HG03521 (cell line): Measurements from ENCODE around the gene FASTK.

Experiments used
- ATAC-seq: cut with Tn5 transposase; IDR thresholded peaks from one replicate; pipeline ENCODE4 v1.9.1; 2021; ENCODE audit warnings: mild to moderate bottlenecking, moderate library complexity; ENCODE audit not compliant: unreplicated experiment

FASTK gene

DNA sequence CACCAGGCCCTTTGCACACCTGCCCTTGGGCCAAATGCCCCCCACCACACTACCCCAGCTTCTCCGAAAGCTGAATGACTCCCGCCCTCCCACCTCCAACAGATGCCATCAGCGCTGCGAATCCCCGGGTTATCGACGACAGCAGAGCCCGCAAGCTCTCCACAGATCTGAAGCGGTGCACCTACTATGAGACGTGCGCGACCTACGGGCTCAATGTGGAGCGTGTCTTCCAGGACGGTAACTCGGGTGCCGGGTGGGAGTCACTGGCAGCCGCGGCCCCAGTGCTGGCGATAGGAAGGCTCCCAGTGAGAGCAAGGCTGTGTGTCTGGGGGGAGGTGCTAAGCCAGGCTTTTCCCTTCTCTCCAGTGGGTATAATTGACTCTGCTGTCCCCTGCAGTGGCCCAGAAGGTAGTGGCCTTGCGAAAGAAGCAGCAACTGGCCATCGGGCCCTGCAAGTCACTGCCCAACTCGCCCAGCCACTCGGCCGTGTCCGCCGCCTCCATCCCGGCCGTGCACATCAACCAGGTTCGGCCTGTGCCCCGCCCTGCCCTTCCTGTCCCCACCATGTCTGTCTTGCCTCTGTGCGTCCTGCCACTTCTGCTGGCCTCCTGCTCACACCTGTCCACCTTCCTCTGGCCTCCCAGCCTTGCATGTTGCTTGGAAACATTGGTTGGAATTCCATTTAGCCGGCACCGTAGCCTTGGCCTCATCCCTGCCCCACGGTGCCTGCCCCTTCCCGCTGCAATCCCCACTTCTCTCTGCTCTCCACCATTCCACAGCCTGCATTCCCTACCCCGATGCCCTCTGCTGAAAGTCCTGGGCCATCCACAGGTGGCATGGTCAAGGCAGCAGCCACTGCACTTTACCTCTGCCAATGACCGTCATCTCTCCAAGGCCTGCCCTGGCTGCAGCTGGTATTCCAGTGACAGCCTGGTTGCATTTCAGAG is 37.8 kb upstream of the FASTK start:
- no peak for ATAC-seq

DNA sequence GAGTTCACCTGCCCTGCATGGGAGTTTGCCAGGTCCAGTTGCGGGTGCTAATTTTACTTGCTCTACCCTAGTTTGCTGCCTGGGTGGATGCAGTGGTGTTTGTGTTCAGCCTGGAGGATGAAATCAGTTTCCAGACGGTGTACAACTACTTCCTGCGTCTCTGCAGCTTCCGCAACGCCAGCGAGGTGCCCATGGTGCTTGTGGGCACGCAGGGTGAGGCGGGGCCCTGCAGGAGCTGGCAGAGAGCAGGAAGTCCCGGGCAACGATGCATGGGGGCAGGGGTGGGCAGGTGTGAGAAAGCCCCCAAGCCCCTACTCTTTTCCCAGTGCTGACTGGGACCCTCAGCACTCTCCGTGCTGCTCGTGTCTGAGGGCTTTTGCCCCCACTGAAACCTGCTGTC is 37.0 kb upstream of the FASTK start:
- no peak for ATAC-seq

DNA sequence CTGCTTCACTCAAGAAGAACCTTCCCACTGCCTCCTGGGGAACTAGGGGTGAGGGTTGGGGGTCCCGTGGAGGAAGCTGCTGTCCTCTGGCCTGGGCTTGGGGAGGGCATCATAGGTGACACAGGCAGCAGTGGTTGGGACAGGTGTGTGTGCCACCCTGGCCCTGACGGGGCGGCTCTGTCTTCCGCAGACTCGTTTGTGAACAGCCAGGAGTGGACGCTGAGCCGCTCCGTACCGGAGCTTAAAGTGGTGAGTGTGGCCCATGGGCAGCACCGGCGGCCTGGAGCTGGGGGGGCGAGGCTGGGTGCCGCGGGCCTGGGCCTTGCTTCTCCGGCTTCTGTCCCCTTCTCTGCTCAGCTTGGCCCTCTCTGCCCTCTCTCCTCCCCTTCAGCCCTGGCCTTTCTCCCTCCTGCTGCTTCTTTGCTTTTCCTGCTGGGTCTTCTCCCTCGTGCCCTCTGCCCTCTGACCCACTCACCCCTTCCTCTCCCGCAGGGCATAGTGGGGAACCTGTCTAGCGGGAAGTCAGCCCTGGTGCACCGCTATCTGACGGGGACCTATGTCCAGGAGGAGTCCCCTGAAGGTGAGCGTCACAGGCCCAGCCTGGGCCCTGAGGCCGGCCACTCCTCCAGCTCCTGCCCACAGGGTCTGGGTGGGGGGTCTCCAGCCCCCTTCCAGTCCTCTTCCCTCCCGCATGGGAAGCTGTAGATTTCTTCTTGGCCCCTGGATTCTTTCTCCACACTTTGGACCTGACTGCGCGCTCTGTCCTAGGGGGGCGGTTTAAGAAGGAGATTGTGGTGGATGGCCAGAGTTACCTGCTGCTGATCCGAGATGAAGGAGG is 36.2 kb upstream of the FASTK start:
- ATAC-seq: no peak

GRCh38 chr7:151115836-151116418 is 35.3 kb upstream of the FASTK start:
- no peak for ATAC-seq

GRCh38 chr7:151115121-151115835 is 34.7 kb upstream of the FASTK start:
- ATAC-seq: no peak

GRCh38 chr7:151114151-151115090 is 33.8 kb upstream of the FASTK start:
- ATAC-seq: no peak

- no peak for ATAC-seq
Observed at GRCh38 chr7:151113344-151114150, 32.9 kb upstream of the FASTK start.

DNA sequence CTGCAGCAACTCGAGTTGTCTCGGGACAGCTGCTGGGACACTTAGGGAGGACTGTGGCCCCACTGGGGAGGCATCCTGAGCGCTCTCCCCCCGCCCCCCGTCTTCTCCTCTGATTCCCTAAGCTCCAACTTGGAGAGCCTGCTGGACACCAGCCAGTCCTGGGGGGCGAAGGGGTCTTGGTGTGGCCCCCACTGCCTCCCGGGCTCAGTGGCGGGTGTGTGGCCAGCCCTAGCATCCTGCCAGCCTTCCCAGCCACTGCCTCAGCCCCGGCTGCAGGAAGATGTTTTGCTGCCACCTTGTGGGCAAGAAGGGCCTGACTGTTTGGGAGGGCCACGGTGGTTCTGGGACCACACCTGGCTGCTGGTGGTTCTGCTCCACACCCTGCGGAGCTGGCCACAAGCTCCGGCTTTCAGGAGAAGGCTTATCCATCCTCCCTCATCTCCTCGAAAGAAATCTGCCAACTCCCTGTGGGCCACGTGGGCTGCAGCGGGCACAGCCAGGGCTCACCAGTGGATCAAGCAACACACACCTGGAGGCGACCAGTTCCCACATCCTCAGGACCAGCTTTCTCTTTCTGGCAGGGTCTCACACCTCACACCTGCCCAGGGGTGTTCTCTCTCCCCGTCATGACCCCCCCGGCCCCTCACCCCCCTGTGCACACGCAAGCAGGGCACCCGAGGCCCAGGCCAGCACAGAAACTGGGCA is 30.5 kb upstream of the FASTK start:
- peak; percentile 64 for ATAC-seq

DNA sequence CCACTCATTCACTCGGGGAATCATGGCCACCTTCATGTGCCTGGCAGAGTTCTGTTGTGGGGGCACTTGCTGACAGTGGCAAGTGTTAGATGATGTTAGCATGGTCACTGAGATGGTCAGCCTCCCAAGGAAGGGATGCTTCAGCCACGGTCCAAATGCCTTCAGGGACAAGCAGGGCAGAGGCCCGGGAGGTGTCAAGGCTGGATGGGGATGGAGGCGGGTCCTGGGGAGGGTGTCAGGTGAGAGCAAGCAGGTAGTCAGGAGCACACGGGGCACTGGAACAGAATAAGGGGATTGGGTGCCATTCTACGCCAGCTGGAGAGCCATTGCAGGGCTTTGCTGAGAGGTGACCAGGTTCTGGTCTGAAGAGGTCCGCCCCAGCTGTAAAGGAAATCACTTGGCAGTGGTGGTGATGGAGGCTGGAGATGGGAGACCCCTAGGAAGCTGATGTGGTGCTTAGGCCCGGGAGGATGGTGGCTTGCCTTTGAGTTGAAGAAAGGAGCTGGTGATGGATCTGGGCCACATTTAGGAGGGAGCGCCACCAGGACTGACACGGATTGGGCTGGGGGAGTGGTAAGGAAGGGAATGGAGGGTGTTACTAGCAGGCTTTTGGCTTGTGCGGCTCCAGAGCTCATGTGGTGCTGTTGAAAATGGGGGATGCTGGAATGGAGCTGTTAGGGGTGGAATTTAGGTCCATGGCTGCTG is 29.8 kb upstream of the FASTK start:
- ATAC-seq: no peak

DNA sequence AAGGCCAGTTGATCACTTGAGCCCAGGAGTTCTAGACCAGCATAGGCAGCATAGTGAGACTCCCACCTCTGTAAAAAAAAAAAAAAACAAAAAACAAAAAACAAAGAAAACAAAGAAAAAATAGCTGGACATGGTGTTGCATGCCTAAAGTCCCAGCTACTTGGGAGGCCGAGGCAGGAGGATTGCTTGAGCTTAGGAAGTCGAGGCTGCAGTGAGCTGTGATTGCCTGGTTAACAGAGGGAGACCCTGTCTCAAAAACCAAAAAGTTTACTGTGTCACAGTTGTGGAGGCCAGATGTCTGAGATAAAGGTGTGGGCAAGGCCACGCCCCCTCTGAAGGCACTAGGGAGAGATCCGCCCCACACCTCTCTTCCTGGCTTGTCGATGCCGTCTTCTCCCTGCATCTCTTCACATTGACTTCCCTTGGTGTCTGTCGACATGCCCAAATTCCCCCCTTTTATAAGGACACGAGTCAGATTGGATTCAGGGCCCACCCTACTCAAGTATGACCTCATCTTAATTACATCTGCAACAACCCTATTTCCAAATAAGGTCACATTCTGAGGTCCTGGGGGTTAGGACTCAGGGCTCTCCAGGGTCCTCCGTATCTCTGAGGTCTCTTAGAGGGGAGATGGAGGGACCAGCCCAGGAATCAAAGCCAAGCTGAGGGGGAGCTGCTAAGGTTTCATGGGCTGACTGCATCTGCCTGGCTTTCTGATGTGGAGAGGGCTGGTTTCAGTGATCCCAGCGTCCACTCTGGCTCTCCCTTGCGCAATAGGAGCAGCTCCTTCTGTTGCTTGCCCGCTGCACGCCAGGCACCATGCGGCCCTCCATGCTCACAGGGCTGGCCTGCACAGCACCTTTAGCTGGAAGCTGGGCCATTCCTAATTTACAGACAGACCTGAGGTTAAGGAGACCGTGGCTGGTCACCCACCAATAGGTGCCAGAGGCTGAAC is 28.8 kb upstream of the FASTK start:
- no peak for ATAC-seq

GRCh38 chr7:151107882-151108281 is 27.3 kb upstream of the FASTK start:
- no peak for ATAC-seq

DNA sequence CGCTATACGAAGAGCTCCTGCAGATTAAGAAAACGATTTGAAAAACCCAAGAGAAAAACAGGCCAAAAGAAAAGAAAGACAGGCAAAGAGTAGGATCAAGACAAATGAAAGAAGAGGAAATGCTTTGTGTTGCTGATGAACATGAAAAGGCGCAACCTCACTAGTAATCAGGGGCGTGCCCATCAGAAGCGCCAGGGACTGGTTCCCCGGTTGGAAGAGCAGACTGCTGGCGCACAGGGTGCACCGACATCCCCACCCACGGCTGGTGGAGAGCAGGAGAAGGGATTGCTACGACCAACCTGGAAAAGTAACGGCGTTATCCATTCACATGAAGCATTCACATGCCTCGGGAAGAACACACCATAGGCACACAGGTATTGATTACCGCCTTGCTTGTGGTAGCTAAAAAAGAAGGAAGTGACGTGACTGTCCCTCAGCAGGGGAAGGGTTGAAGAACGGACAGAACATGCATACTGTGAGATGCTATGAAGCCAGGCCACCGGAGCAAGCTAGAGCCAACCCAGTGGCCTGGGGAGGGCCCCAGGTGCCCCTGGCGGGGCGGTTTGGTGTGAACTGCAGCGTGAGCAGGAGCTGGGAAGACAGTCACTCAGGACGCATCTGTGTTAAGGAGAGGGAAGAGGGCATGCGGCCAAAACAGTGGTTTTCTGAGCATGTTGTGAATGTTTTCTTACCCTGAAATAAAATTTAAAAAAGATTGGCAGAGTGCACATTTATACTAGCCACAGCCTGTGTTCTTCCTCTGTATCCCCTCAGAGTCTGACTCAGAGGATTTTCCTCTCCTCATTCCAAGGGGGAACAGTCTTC is 24.0 kb upstream of the FASTK start:
- ATAC-seq: no peak

GRCh38 chr7:151103973-151104372 is 23.4 kb upstream of the FASTK start:
- ATAC-seq: no peak

- no peak for ATAC-seq
Observed at GRCh38 chr7:151102991-151103390, 22.4 kb upstream of the FASTK start.

- ATAC-seq: no peak
Observed at GRCh38 chr7:151101621-151102396, 21.2 kb upstream of the FASTK start.
